Stimulated activated CD4-positive, alpha-beta T cell treated with anti-CD3 and anti-CD28 coated beads, Interleukin-12 subunit alpha, Interleukin-12 subunit beta, amount 100 ng/mL, for 48 hours (primary cell): ENCODE results near the gene SRC.

ENCODE experiments used
- DNase-seq, 3 donors: peaks; one replicate each; pipeline ENCODE4 v3.0.0-alpha.2; 2020; ENCODE audit warnings: low read depth in 2 of 3, low spot score in 1 of 3

The SRC gene

DNA sequence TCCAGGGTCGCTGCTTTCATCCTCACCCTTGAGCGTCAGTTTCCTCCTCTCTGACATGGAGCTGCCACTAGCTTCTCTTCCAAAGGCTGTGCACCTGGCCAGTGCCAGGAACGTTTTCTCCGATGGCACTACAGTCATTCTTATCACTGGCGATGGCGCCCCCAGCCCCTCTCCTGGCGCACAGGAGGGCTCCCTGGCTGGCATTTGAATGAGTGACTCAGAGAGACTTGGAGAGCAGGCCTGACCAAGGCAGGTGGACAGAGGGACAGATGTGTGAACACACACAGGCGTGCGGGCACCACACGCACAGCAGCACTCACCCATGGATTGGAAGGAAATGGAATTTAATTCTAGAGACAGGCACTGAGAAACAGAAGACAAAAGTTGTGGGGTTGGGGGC lies 77.6 kb downstream of the SRC start:
- DNase-seq, result no peak

- no peak for DNase-seq
Measured at GRCh38 chr20:37424062-37424851, 78.3 kb downstream of the SRC start.

GRCh38 chr20:37425103-37425625 lies 79.2 kb downstream of the SRC start:
- DNase-seq, result no peak

DNA sequence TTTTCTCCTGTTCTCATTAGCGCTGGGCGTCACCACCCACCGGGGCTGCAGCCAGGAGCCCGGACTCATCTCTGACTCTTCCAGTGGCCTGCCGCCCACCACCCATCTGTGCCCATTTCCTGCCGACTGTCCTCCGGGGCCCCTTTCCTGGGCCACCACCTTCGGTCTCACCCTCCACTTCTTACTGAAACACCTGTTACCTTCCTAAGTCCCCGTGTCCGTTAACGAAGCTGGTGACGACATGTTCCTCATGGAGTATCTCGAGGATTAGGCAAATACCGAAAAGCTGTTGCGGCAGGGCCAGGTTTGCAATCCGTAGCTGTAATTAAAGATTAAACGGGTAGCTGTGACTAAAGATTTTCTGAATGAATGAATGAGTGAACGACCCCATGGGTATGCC lies 80.2 kb downstream of the SRC start:
- no peak for DNase-seq

DNA sequence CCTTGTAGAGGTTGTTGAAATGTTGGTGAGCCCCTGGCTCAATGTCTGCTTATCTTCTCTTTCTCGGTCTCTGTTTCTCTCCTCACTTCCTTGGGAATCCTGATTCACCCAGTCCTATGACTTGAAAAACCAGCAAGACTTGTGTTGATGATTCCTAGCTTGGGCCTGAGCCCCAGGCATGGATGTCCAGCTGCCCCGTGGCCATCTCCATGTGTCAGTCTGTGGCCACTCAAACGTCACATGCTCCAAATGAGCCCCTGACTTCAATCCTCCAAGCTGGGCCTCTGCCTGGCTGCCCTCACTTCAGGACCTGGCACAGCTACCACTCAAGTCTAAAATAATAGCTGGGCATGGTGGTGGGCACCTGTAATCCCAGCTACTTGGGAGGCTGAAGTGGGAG lies 81.0 kb downstream of the SRC start:
- no peak for DNase-seq

- DNase-seq, result no peak
Measured at GRCh38 chr20:37430044-37430443, 84.1 kb downstream of the SRC start.

DNA sequence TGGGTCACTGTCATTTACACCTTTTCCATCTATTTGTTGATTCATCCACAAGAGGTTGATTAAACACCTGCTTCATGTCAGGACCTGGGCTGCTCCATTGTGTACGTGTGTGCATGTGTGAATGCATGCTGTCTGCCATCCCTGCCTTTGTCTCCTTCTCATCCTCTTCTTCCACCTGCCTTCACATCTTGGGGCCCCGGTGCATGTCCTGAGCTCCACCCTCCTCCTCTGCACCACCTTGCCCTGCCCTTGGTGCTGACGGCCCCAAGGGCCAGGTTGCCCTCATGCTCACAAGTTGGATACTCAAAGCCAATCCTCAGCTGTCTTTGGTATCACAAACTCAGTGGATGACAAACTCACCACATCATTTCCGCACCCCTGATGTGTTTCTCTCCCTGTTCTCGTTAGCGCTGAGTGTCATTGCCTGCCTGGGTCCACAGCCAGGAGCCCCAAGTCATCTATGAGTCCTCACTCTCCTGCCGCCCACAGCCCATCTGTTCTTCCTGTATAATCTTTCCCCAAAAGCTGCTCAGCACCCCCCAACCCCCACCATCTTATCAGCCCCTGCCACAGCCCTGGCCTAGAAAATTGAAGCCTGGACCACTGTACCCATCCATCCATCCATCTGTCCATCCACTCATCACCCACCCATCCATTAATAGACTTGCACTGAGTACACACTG lies 85.0 kb downstream of the SRC start:
- DNase-seq, result no peak

DNA sequence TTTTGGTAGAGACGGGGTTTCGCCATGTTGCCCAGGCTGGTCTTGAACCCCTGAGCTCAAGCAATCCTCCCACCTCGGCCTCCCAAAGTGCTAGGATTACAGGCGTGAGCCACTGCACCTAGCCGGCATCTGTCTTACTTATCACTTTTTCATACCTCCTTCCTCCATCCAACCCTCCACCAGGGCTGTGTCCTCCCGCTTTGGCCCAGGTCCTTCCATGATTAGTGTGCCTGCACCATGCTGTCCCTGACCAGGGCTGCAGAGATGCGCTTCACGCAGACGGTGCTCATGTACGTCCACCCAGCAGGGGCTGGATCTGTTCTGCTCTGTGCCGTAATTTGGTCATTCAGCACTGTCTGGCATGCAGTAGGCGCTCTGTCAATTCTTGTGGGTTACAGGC lies 85.8 kb downstream of the SRC start:
- no peak for DNase-seq

GRCh38 chr20:37432606-37433005 lies 86.7 kb downstream of the SRC start:
- DNase-seq, result no peak

GRCh38 chr20:37435607-37436006 lies 89.7 kb downstream of the SRC start:
- no peak for DNase-seq

DNA sequence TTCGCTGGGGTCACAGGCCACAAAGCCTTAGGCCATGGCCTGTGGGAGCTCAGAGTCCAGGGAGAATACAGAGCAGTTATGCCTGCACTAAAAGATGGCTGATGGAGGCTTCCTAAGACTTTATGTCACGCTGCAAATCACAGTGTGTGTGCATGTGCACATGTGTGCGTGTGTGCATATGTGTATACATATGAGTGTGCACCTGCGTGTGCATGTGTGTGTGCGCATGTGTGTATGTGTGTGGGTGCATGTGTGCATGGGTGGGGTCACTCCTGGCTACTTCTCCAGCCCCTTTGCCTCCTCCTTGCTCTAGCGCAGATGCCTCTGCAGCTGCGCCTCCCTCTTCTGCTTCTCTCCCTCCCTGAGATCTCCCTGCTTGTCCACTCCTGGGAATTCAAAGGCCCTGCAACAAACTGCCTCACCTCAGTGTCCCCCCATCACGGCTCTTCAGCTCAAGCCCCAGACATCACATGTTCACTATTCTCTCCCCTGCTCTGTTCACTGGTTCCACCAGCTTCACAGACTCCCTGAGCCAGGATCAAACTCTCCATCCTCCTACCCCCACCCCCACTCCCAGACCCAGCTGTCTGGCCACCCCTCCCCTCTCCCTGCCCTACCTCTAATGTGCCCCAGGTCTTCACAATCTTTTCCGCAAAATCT lies 90.7 kb downstream of the SRC start:
- DNase-seq, result no peak

GRCh38 chr20:37437676-37438075 lies 91.7 kb downstream of the SRC start:
- DNase-seq, result no peak

DNA sequence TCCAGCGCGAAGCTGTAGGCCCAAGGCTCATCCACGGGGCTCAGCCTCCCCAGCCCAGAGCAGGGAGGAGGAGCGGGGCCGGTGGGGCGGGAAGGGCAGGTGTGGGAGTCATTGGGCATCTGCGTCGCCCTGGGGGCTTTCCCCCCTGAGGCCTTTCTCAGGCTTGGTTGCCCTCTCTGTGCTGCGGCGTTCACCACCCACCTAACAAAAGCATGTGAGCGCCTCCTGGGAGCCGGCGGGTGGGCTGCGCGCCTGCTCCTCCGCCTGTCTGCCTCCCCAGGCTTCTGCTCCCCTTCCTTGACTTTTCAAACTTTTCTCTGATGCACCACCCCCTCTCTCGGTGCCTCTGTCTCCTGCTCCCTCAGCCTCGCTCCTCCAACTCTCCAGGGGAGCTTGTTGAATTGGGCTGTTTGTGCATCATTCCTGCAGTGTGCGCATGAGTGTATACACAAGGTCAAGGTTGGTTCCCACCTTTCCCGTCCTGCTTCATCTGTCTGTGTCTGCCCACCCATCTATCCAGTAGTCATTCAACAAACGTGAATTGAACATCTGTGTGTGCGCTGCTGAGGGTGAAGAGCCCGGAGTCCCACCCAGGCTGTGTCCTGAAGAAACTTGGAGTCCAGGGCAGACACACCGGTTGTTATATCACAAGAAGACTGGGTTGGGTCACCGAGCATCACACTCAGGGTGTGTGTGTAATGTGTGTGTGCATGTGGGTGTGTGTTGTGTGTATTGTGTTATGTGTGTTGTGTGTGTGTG lies 92.7 kb downstream of the SRC start:
- DNase-seq, result no peak

DNA sequence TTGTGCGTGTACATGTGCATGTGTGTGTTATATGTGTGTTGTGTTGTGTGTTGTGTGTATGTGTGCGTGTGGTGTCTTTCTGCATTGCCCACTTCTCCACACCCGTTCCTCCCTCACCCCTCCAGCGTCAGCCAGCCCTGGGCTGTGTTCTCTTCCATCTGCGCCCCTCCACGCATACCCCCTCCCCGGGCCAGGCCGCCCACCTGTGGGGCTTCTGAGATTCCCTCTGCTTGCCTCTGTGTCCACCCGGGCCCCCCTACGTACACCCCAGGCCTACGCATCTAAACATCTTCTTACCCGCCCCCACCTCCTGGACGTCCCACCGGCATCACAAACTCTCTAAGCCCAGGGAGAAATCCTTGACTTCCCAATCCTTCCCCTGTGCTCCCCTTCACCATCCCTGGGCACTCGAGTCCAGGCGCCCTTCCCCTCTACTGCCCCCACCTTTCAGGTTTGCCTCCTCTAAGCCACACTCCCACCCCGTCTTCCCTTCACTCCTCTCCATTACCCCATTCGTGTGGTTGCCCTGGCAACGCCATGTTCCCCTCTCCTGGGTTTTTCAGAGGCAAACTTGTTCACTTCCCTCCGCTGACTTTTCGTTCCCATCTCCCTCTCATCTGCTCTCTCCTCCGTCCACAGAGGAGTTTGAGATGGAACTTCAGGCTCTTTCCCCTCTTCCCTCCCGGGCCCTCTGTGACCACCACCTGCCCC lies 93.4 kb downstream of the SRC start:
- no peak for DNase-seq

GRCh38 chr20:37441023-37441422 lies 95.1 kb downstream of the SRC start:
- no peak for DNase-seq

DNA sequence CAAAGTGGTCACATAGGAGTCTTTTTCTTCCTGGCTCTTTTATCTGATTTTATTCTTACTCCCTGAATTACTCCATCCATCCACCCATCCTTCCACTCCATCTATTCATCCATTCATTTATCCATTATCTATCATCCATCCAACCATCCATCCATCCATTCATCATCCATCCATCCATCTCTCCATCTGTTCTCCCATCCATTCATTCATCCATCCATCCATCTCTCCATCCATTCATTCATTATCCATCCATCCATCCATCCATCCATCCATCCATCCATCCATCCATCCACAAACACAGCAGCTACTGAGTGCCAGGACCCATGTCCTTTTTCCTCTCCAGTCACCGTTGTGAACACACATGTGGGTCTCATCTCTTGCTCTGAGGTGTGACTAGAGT lies 96.6 kb downstream of the SRC start:
- no peak for DNase-seq

DNA sequence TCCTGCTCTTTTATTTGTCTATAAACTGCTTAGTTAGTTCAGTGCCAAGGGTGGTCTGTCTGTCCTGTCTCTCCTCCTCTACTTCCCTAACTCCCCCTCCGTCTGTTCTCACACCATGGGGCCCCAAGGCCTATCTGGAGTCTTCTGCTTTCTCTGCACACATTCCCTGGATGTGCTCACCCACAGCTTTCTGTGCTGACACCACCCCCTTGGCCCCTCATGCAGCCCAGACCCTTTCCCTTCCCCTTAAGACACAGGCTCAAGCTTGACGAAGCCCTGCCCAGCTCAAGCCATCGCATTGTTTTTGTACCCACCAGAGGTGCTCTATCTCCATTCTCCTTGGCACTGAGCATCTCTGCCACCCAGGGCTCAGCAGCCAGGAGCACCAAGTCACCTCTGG lies 97.0 kb downstream of the SRC start:
- no peak for DNase-seq

GRCh38 chr20:37443596-37443995 lies 97.7 kb downstream of the SRC start:
- no peak for DNase-seq

GRCh38 chr20:37445041-37445440 lies 99.1 kb downstream of the SRC start:
- DNase-seq, result no peak

DNA sequence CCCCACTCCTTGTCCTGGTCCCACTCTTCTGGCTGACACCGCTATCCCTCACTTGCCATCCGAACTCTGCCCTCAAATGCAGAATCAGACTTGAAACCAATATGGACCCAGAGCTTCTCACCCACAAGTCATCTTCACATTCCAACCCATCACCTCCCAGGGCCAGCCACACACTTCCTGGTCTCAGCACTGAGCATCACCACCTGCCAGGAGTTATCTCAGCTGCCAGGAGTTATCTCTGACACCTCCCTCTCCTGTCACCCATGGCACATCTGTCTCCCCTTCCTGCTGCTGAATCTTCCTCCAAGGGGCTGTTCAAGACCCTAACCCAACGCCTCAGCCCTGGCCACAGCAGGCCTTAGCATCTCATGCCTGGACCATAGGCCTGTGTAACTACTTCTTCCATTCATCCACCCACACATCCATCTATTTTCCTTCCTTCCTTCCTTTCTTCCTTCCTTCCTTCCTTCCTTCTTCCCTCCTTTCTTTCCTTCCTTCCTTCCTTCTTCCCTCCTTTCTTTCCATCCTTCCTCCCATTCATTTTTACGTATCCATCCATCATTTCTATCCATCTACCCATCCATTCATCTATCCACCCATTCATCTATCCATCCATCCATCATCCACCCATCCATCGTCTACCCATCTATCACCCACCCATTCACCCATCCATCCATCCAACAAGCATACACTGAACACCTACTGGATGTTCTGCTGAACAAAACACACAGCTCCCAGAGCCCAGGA lies 100.5 kb downstream of the SRC start:
- no peak for DNase-seq
